ENCODE measurements around the gene DIPK1C.

Gene DIPK1C

GRCh38 chr18:74413836-74414235 is 43.3 kb downstream of the DIPK1C start:
- Histone ChIP-seq H3K9me2 (replicated peaks; ENCODE audit: low read depth, low read length) (no peaks in the 10 kb centered on the region), H3F3A (ENCODE audit: low read depth) (no peaks in the 10 kb centered on the region), H3K4me3 (ENCODE audit: low read length, poor library complexity, severe bottlenecking) (no peak overlapping the region), H3K4me1 (ENCODE audit: insufficient read depth, low read length, poor library complexity, severe bottlenecking) (no peaks in the 10 kb centered on the region), H3K9me3 (ENCODE audit: insufficient read depth, low read depth, low read length) (no peaks in the 10 kb centered on the region), H3K27me3 (ENCODE audit: insufficient read depth, low read length, poor library complexity, severe bottlenecking) (no peaks in the 10 kb centered on the region), H3K36me3 (ENCODE audit: insufficient read depth, low read length) (no peaks in the 10 kb centered on the region), H2AFZ (ENCODE audit: low read length) (no peak overlapping the region), H3K4me2 (ENCODE audit: low read depth, low read length, poor library complexity, severe bottlenecking) (no peak overlapping the region), H3K9ac (ENCODE audit: low read depth, low read length, poor library complexity, severe bottlenecking) (no peak overlapping the region), H4K20me1 (ENCODE audit: insufficient read depth, low read length, poor library complexity, severe bottlenecking) (no peaks in the 10 kb centered on the region), H3K79me2 (ENCODE audit: insufficient read depth, low read length) (no peaks in the 10 kb centered on the region)
- no peak for TF ChIP-seq EZH2phosphoT487 (IDR thresholded peaks at IDR 0.05; ENCODE audit: borderline replicate concordance)
- TF ChIP-seq, protein P1, sequence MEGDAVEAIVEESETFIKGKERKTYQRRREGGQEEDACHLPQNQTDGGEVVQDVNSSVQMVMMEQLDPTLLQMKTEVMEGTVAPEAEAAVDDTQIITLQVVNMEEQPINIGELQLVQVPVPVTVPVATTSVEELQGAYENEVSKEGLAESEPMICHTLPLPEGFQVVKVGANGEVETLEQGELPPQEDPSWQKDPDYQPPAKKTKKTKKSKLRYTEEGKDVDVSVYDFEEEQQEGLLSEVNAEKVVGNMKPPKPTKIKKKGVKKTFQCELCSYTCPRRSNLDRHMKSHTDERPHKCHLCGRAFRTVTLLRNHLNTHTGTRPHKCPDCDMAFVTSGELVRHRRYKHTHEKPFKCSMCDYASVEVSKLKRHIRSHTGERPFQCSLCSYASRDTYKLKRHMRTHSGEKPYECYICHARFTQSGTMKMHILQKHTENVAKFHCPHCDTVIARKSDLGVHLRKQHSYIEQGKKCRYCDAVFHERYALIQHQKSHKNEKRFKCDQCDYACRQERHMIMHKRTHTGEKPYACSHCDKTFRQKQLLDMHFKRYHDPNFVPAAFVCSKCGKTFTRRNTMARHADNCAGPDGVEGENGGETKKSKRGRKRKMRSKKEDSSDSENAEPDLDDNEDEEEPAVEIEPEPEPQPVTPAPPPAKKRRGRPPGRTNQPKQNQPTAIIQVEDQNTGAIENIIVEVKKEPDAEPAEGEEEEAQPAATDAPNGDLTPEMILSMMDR (conservative IDR thresholded peaks at IDR 0.05; ENCODE audit: low read length), result no peak

DNA sequence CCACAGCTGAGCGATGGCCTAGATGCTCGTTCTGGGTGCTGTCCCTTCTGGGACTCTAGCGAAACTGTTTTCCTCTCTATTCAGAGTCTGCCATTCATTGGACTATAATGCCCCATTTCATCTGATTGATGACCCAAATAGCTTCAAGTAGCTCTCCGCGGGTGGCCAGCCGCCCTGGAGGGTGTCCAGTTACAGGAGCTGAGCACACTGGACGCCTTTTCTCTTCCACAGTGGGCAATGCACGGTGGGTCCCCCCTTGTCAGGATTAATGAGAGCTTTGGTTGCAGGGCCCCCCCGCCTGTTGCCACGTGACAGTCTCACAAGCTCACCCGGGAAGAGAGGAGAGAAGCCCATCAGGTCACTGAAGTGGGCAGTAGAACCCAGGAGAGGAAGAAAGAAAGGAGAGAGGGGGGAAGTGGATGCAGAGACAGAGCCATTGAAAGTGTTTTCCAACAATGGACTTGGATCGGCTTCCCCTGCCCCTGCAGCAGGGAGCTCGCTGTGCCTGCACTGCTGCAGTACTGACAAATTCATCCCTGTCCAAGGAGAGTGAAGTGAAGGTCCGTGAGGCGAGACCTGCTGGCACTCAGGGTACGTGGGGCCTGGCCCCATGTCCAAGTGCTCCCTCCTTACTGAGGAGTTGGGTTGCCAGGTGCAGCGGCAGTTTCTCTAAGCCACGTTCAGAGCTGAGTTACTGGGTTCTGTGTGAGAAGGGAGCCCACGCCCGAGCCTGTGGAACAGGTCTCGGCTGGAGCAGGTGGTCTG is 44.8 kb downstream of the DIPK1C start:
- no peaks in the 10 kb centered on the region for H3K9me3 ChIP-seq (ENCODE audit: insufficient read depth, low read depth, low read length)
- no peaks in the 10 kb centered on the region for H3K27me3 ChIP-seq (ENCODE audit: insufficient read depth, low read length, poor library complexity, severe bottlenecking)
- H3K9ac ChIP-seq (ENCODE audit: low read depth, low read length, poor library complexity, severe bottlenecking), result no peak overlapping the region
- no peak overlapping the region for H2AFZ ChIP-seq (ENCODE audit: low read length)
- no peak overlapping the region for H3K4me3 ChIP-seq (ENCODE audit: low read length, poor library complexity, severe bottlenecking)
- no peak overlapping the region for H3K4me2 ChIP-seq (ENCODE audit: low read depth, low read length, poor library complexity, severe bottlenecking)
- no peaks in the 10 kb centered on the region for H3K79me2 ChIP-seq (ENCODE audit: insufficient read depth, low read length)
- no peak for TF ChIP-seq EZH2phosphoT487 (IDR thresholded peaks at IDR 0.05; ENCODE audit: borderline replicate concordance)
- TF ChIP-seq, protein P1 (conservative IDR thresholded peaks at IDR 0.05; ENCODE audit: low read length), result no peak
- H4K20me1 ChIP-seq (ENCODE audit: insufficient read depth, low read length, poor library complexity, severe bottlenecking), result no peaks in the 10 kb centered on the region
- no peaks in the 10 kb centered on the region for H3K9me2 ChIP-seq (replicated peaks; ENCODE audit: low read depth, low read length)
- no peaks in the 10 kb centered on the region for H3F3A ChIP-seq (ENCODE audit: low read depth)
- no peaks in the 10 kb centered on the region for H3K4me1 ChIP-seq (ENCODE audit: insufficient read depth, low read length, poor library complexity, severe bottlenecking)
- H3K36me3 ChIP-seq (ENCODE audit: insufficient read depth, low read length), result no peaks in the 10 kb centered on the region

GRCh38 chr18:74411475-74411874 is 45.6 kb downstream of the DIPK1C start:
- no peak for TF ChIP-seq EZH2phosphoT487 (IDR thresholded peaks at IDR 0.05; ENCODE audit: borderline replicate concordance)
- TF ChIP-seq, protein P1 (conservative IDR thresholded peaks at IDR 0.05; ENCODE audit: low read length), result no peak
- H4K20me1 ChIP-seq (ENCODE audit: insufficient read depth, low read length, poor library complexity, severe bottlenecking), result no peaks in the 10 kb centered on the region
- no peak overlapping the region for H3K4me2 ChIP-seq (ENCODE audit: low read depth, low read length, poor library complexity, severe bottlenecking)
- H3K79me2 ChIP-seq (ENCODE audit: insufficient read depth, low read length), result no peaks in the 10 kb centered on the region
- no peaks in the 10 kb centered on the region for H3K27me3 ChIP-seq (ENCODE audit: insufficient read depth, low read length, poor library complexity, severe bottlenecking)
- no peak overlapping the region for H3K4me3 ChIP-seq (ENCODE audit: low read length, poor library complexity, severe bottlenecking)
- no peaks in the 10 kb centered on the region for H3K9me3 ChIP-seq (ENCODE audit: insufficient read depth, low read depth, low read length)
- no peaks in the 10 kb centered on the region for H3K9me2 ChIP-seq (replicated peaks; ENCODE audit: low read depth, low read length)
- H2AFZ ChIP-seq (ENCODE audit: low read length), result no peak overlapping the region
- H3F3A ChIP-seq (ENCODE audit: low read depth), result no peaks in the 10 kb centered on the region
- no peaks in the 10 kb centered on the region for H3K36me3 ChIP-seq (ENCODE audit: insufficient read depth, low read length)
- no peak overlapping the region for H3K9ac ChIP-seq (ENCODE audit: low read depth, low read length, poor library complexity, severe bottlenecking)
- H3K4me1 ChIP-seq (ENCODE audit: insufficient read depth, low read length, poor library complexity, severe bottlenecking), result no peaks in the 10 kb centered on the region
